ENCODE results near the gene ZEB2. TPM values are rescaled to one million over a fixed set of nuclear protein-coding genes. Genes with fewer than 3 reads are reported as not detected.

Gene ZEB2
- total RNA-seq, 1 donor from 2014 or later: 106 TPM

DNA sequence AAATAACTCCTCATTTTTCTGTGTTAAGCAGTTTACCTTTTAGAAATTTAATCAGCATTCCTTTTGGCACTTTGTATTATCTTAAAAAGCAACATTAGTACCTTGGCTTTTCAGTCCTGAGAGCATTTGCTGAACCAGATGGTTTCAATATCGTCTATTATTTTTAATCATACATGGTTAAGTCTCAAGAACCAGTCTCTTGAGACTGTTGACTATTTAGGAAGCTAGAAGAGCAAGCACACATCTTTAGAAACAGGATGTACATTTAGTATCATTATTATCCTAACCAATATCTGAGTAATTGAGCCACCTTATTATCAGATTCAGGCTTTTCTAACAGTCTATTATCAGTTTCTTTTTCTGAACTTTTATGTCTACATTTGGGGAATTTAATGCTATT is 28.2 kb upstream of the ZEB2 start:
- DNase-seq (ENCODE audit: low spot score): no peak
- Histone ChIP-seq H3K9me3 (ENCODE audit: low read depth) (no peaks in the 10 kb centered on the region), H3K36me3 (no peaks in the 10 kb centered on the region), H3K4me1 (peaks cover 13% of the 10 kb centered on the region), H3K4me3 (no peak overlapping the region), H3K27ac (no peak overlapping the region), H4K20me1 (ENCODE audit: low read depth) (no peaks in the 10 kb centered on the region), H3K79me2 (ENCODE audit: low read depth) (no peaks in the 10 kb centered on the region), H3F3A (ENCODE audit: low read depth) (no peaks in the 10 kb centered on the region), H3K27me3 (no peaks in the 10 kb centered on the region), H3K4me2 (no peak overlapping the region), H3K9ac (no peak overlapping the region), H2AFZ (replicated peaks) (no peak overlapping the region)
- Mint-ChIP-seq H3K36me3 (no peaks in the 10 kb centered on the region), H3K27me3 (ENCODE audit: insufficient read depth, low read depth) (peaks cover 3% of the 10 kb centered on the region), H3K4me1 (peaks cover 19% of the 10 kb centered on the region), H3K4me3 (no peak overlapping the region), H3K27ac (no peak overlapping the region), H3K9me3 (peaks cover 5% of the 10 kb centered on the region)
- TF ChIP-seq, protein P1, sequence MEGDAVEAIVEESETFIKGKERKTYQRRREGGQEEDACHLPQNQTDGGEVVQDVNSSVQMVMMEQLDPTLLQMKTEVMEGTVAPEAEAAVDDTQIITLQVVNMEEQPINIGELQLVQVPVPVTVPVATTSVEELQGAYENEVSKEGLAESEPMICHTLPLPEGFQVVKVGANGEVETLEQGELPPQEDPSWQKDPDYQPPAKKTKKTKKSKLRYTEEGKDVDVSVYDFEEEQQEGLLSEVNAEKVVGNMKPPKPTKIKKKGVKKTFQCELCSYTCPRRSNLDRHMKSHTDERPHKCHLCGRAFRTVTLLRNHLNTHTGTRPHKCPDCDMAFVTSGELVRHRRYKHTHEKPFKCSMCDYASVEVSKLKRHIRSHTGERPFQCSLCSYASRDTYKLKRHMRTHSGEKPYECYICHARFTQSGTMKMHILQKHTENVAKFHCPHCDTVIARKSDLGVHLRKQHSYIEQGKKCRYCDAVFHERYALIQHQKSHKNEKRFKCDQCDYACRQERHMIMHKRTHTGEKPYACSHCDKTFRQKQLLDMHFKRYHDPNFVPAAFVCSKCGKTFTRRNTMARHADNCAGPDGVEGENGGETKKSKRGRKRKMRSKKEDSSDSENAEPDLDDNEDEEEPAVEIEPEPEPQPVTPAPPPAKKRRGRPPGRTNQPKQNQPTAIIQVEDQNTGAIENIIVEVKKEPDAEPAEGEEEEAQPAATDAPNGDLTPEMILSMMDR (IDR thresholded peaks at IDR 0.05): no peak
- TF ChIP-seq EZH2phosphoT487 (IDR thresholded peaks at IDR 0.05) (no peak), EZH2 (IDR thresholded peaks at IDR 0.05) (no peak)

DNA sequence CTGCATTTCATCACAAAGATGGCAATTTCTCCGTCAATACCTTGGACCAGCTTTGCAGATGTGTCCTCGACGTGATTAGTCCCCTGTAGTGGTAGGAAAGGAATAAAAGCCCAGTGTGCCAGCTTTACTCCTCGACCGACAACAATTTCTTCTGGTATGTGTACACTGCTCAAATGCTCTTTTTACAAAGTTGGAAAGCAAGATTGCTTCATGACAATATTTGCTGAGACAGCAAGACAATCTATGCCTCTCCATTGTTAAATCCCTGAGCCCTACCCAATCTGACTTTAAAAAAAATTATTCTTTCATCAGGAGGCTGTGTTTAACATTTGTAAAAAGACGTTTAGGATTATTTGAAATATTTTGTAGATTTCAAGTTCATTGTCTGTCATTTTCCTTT is 27.6 kb upstream of the ZEB2 start:
- H3K79me2 ChIP-seq (ENCODE audit: low read depth): no peaks in the 10 kb centered on the region
- H3K36me3 ChIP-seq: no peaks in the 10 kb centered on the region
- H3F3A ChIP-seq (ENCODE audit: low read depth): no peaks in the 10 kb centered on the region
- H3K36me3 Mint-ChIP-seq: no peaks in the 10 kb centered on the region
- no peak overlapping the region for H3K4me3 ChIP-seq
- H3K27ac ChIP-seq: no peak overlapping the region
- no peaks in the 10 kb centered on the region for H3K9me3 ChIP-seq (ENCODE audit: low read depth)
- no peak for TF ChIP-seq EZH2 (IDR thresholded peaks at IDR 0.05)
- TF ChIP-seq, protein P1 (IDR thresholded peaks at IDR 0.05): no peak
- no peak for TF ChIP-seq EZH2phosphoT487 (IDR thresholded peaks at IDR 0.05)
- H3K4me3 Mint-ChIP-seq: no peak overlapping the region
- no peak overlapping the region for H3K4me2 ChIP-seq
- H3K27ac Mint-ChIP-seq: no peak overlapping the region
- H3K4me1 Mint-ChIP-seq: peaks cover 17% of the 10 kb centered on the region
- DNase-seq (ENCODE audit: low spot score): no peak
- H4K20me1 ChIP-seq (ENCODE audit: low read depth): no peaks in the 10 kb centered on the region
- peak overlapping the region; percentile 32 for H2AFZ ChIP-seq (replicated peaks)
- H3K9me3 Mint-ChIP-seq: peaks cover 9% of the 10 kb centered on the region
- no peaks in the 10 kb centered on the region for H3K27me3 ChIP-seq
- no peak overlapping the region for H3K9ac ChIP-seq
- H3K4me1 ChIP-seq: peaks cover 13% of the 10 kb centered on the region
- H3K27me3 Mint-ChIP-seq (ENCODE audit: insufficient read depth, low read depth): peaks cover 3% of the 10 kb centered on the region

DNA sequence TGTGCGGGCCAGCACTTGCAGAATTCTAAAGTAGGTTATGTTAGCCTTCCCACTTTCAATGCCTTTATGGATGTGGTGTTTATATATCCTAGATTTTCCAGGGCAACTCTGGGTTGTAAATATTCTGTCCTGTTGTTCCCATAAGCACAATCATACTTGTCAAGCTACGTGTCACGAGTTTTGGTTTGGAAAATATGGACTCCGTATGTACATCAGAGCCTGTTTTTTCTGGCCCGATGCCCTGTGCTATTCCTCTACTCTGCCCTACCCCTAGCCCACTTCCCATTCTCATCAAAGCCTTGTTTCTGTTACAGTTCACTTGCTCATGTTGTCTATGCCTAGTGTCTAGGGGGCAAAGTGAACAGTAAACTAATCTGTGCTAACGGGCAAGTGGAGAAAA is 27.0 kb upstream of the ZEB2 start:
- Histone ChIP-seq H3K9me3 (ENCODE audit: low read depth) (no peaks in the 10 kb centered on the region), H3K9ac (no peak overlapping the region), H3K4me1 (peaks cover 13% of the 10 kb centered on the region), H3F3A (ENCODE audit: low read depth) (no peaks in the 10 kb centered on the region), H4K20me1 (ENCODE audit: low read depth) (no peaks in the 10 kb centered on the region), H2AFZ (replicated peaks) (peak overlapping the region; percentile 32), H3K27me3 (no peaks in the 10 kb centered on the region), H3K4me3 (no peak overlapping the region), H3K79me2 (ENCODE audit: low read depth) (no peaks in the 10 kb centered on the region), H3K36me3 (no peaks in the 10 kb centered on the region), H3K27ac (no peak overlapping the region), H3K4me2 (no peak overlapping the region)
- Mint-ChIP-seq H3K27me3 (ENCODE audit: insufficient read depth, low read depth) (peaks cover 3% of the 10 kb centered on the region), H3K9me3 (peaks cover 9% of the 10 kb centered on the region), H3K4me3 (no peak overlapping the region), H3K27ac (no peak overlapping the region), H3K36me3 (no peaks in the 10 kb centered on the region), H3K4me1 (peaks cover 17% of the 10 kb centered on the region)
- DNase-seq (ENCODE audit: low spot score): no peak
- TF ChIP-seq EZH2phosphoT487 (IDR thresholded peaks at IDR 0.05): no peak

DNA sequence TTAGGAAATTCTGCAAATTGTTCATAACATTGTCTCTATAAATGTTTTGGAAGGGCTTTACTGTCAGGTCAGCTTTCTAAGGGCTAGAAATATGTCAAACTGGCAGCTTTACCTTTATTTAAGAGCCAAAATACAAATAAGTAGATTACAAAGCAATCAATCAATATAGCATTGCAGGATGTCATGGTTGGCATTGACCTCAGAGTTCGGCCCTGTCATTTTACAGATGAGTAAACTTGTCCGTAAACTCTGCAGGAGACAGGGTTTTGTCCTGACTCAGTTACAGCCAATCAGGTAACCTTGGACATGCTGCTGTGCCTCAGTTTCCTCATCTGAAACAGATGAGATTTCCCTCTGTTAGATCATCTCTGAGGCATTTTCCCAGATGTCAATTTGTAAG is 25.9 kb upstream of the ZEB2 start:
- no peak overlapping the region for H3K4me3 Mint-ChIP-seq
- H3K27me3 Mint-ChIP-seq (ENCODE audit: insufficient read depth, low read depth): peaks cover 2% of the 10 kb centered on the region
- Histone ChIP-seq H3K79me2 (ENCODE audit: low read depth) (no peaks in the 10 kb centered on the region), H4K20me1 (ENCODE audit: low read depth) (no peaks in the 10 kb centered on the region), H3K4me2 (no peak overlapping the region), H2AFZ (replicated peaks) (no peak overlapping the region), H3F3A (ENCODE audit: low read depth) (no peaks in the 10 kb centered on the region), H3K9me3 (ENCODE audit: low read depth) (no peaks in the 10 kb centered on the region), H3K36me3 (no peaks in the 10 kb centered on the region), H3K27me3 (no peaks in the 10 kb centered on the region), H3K4me1 (peaks cover 13% of the 10 kb centered on the region), H3K9ac (no peak overlapping the region), H3K4me3 (no peak overlapping the region), H3K27ac (no peak overlapping the region)
- DNase-seq (ENCODE audit: low spot score): no peak
- no peak overlapping the region for H3K27ac Mint-ChIP-seq
- H3K36me3 Mint-ChIP-seq: no peaks in the 10 kb centered on the region
- H3K9me3 Mint-ChIP-seq: peaks cover 8% of the 10 kb centered on the region
- peaks cover 20% of the 10 kb centered on the region for H3K4me1 Mint-ChIP-seq
- TF ChIP-seq EZH2phosphoT487 (IDR thresholded peaks at IDR 0.05) (no peak), EZH2 (IDR thresholded peaks at IDR 0.05) (no peak)
- TF ChIP-seq, protein P1 (IDR thresholded peaks at IDR 0.05): no peak
